COLO829 (cell line): ENCODE results near the gene MRPL17.

Experiments used
- DNase-seq: peaks from one replicate; pipeline ENCODE4 v3.0.0; 2012; ENCODE audit warnings: low spot score

The MRPL17 gene

GRCh38 chr11:6682591-6682935 is 577 bp downstream of the MRPL17 start:
- DNase-seq: no peak

GRCh38 chr11:6681949-6682348 is 1.2 kb downstream of the MRPL17 start:
- DNase-seq: no peak

GRCh38 chr11:6681505-6681904 is 1.6 kb downstream of the MRPL17 start:
- peak; percentile 51 for DNase-seq

- no peak for DNase-seq
Observed at GRCh38 chr11:6677018-6677417, 6.1 kb downstream of the MRPL17 start.

- no peak for DNase-seq
Observed at GRCh38 chr11:6674862-6675261, 8.3 kb downstream of the MRPL17 start.

GRCh38 chr11:6674219-6674597 is 8.9 kb downstream of the MRPL17 start:
- DNase-seq: no peak

- no peak for DNase-seq
Observed at GRCh38 chr11:6673523-6674218, 9.5 kb downstream of the MRPL17 start.

GRCh38 chr11:6671991-6672390 is 11.1 kb downstream of the MRPL17 start:
- no peak for DNase-seq

- no peak for DNase-seq
Observed at GRCh38 chr11:6670202-6670830, 12.8 kb downstream of the MRPL17 start.

- no peak for DNase-seq
Observed at GRCh38 chr11:6667733-6668374, 15.3 kb downstream of the MRPL17 start.

GRCh38 chr11:6666302-6667183 is 16.6 kb downstream of the MRPL17 start:
- DNase-seq: no peak

- DNase-seq: no peak
Observed at GRCh38 chr11:6664551-6664950, 18.6 kb downstream of the MRPL17 start.

GRCh38 chr11:6663794-6664469 is 19.2 kb downstream of the MRPL17 start:
- DNase-seq: no peak

GRCh38 chr11:6660712-6661111 is 22.4 kb downstream of the MRPL17 start:
- no peak for DNase-seq

- no peak for DNase-seq
Observed at GRCh38 chr11:6658647-6659046, 24.5 kb downstream of the MRPL17 start.

GRCh38 chr11:6657346-6657745 is 25.8 kb downstream of the MRPL17 start:
- DNase-seq: no peak

- no peak for DNase-seq
Observed at GRCh38 chr11:6656936-6657335, 26.2 kb downstream of the MRPL17 start.

- no peak for DNase-seq
Observed at GRCh38 chr11:6656584-6656915, 26.6 kb downstream of the MRPL17 start.

- DNase-seq: no peak
Observed at GRCh38 chr11:6655790-6656583, 27.2 kb downstream of the MRPL17 start, which contains the start of gene DCHS1. Gene DCHS1 (minus strand): TSS chr11:6655809. CDS start chr11:6641613, 14,196 bp downstream.

- no peak for DNase-seq
Observed at GRCh38 chr11:6655020-6655789, 27.9 kb downstream of the MRPL17 start.
